Bronchial epithelial cell (primary cell): Measurements from ENCODE around the gene TSHR. TPM values are rescaled to one million over a fixed set of nuclear protein-coding genes. Genes with fewer than 3 reads are reported as not detected.

ENCODE experiments used
- DNase-seq: peaks from one replicate; pipeline ENCODE4 v3.0.0-alpha.2; 2010; ENCODE audit warnings: low read depth
- FAIRE-seq: peaks from 2 replicates; lab custom pipeline; 2011; peaks lifted over from hg19 to GRCh38; lab: Jason Lieb, UNC
- H3K27me3 ChIP-seq: 2 replicates; pipeline ENCODE4 v1.5.1; 2011; ENCODE audit warnings: low read length; ENCODE audit not compliant: control insufficient read depth, insufficient read depth
- H3K36me3 ChIP-seq: 2 replicates; pipeline ENCODE4 v1.5.1; 2011; ENCODE audit warnings: low read length; ENCODE audit not compliant: control insufficient read depth, insufficient read depth
- H3K4me3 ChIP-seq: 2 replicates; pipeline ENCODE4 v1.5.1; 2011; ENCODE audit warnings: mild to moderate bottlenecking, low read depth, low read length, control low read depth
- total RNA-seq: library from RNA; depleted of rRNA; stranded (reverse); fragments of >200 nt; gene quantifications from 2 replicates; pipeline ENCODE4 v1.2.1, GENCODE V29; 2014
- TF ChIP-seq, protein P1 (sequence below): IDR thresholded peaks from 2 replicates; pipeline ENCODE4 v1.5.1; 2011; ENCODE audit warnings: mild to moderate bottlenecking, moderate library complexity, low read length, control low read depth, inconsistent platforms; ENCODE audit not compliant: insufficient read depth, severe bottlenecking

Gene TSHR
- total RNA-seq, 1 donor from 2014 or later, result not detected

DNA sequence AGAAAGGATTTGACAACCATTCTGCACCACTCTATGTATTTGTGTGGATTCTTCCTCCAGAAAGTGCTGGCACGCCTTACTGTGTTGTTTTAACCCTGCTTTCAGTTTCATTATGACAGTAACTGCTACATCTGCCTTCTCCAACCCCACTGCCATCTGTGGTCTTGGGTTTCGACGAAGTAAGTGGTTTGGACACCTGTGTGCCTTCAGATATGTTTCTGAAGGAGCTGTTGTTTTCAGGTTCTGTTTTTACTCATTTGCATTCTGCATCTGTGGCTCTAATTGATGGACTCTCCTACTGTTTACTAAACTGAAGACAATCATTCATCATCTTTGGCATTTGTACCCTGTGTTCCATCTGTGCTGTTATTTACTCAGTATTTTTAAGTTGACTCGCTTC, 4.1 kb downstream of the TSHR start:
- Histone ChIP-seq H3K4me3 (no peak overlapping the region), H3K27me3 (peaks cover 9% of the 10 kb centered on the region), H3K36me3 (no peaks in the 10 kb centered on the region)
- TF ChIP-seq, protein P1, sequence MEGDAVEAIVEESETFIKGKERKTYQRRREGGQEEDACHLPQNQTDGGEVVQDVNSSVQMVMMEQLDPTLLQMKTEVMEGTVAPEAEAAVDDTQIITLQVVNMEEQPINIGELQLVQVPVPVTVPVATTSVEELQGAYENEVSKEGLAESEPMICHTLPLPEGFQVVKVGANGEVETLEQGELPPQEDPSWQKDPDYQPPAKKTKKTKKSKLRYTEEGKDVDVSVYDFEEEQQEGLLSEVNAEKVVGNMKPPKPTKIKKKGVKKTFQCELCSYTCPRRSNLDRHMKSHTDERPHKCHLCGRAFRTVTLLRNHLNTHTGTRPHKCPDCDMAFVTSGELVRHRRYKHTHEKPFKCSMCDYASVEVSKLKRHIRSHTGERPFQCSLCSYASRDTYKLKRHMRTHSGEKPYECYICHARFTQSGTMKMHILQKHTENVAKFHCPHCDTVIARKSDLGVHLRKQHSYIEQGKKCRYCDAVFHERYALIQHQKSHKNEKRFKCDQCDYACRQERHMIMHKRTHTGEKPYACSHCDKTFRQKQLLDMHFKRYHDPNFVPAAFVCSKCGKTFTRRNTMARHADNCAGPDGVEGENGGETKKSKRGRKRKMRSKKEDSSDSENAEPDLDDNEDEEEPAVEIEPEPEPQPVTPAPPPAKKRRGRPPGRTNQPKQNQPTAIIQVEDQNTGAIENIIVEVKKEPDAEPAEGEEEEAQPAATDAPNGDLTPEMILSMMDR, result no peak
- DNase-seq, result no peak
- no peak for FAIRE-seq

DNA sequence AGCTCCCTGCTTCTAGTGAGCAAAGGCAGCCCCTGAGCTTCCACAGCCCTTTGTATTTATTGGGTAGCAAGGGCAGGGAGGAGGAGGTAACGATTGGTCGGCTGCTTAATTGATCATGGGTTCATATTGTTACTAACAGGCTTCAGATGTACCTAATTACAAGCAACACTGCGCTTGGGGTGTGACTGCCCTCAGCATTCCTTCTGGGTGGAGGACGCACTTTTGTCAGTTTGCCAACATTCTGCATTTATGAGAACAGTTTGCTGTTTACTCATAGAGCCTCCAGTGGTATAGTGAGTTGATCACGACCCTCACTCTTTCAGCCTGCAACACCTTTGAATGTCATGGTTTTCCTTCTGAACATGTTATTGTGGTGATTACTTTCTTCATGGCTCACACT, 9.6 kb downstream of the TSHR start:
- TF ChIP-seq, protein P1, result no peak
- H3K36me3 ChIP-seq, result no peaks in the 10 kb centered on the region
- H3K27me3 ChIP-seq, result no peaks in the 10 kb centered on the region
- peak; percentile 28 for DNase-seq
- FAIRE-seq, result no peak
- H3K4me3 ChIP-seq, result no peak overlapping the region

DNA sequence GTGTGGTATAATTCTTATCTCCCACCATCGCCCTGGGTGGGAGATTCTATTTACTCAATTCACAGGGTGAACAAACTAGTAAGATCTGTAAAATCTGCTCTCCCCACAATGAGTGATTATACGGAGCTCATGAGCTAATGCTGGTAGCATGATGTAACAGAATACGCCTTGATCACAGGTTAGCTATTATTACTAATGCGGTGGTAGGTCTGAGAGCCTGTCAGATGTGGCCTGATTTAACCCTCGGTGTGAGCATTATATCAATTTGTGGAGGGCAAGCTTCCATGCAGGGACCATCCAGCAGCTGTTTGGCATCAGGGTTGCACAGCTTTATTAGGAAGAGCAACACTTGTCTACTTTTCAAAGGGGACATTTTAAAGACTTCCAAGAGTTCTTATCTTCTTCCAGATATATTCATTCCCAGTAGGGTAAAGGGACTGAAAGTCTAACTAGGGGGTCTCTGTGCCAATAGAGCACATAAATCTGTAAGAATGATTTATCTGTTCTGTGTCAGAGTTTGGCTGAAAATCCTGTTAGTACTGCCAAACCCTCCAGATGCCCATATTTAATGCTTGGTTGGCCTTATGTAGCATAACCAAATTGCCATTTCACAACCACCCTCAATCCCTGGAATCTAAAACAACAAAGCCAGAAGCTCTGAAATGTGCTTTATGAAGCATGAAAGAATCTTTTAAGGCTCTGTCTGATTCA, 18.7 kb downstream of the TSHR start:
- Histone ChIP-seq H3K4me3 (no peak overlapping the region), H3K36me3 (no peaks in the 10 kb centered on the region), H3K27me3 (peaks cover 6% of the 10 kb centered on the region)
- DNase-seq (no peak), FAIRE-seq (peak; percentile 7)
- TF ChIP-seq, protein P1, result no peak

DNA sequence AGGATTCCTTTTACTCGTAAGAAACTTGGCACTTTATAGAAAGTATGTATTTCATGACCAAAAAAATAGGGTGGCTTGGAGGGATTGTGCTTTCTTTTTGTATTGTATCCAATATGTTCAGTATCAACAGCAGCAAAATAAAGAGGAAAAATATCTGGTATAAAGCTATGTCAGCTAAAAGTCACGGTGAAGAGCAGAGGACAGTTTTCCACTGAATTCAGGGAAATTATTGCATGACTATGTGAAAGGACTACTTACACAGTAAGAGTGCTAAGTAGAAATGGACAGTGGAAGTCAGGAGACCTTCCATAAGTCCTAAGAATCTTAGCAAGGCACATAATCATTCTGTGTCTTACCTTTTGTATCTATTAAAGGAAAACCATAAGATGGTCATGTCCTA, 19.3 kb downstream of the TSHR start:
- FAIRE-seq, result no peak
- Histone ChIP-seq H3K27me3 (peaks cover 6% of the 10 kb centered on the region), H3K4me3 (no peak overlapping the region), H3K36me3 (no peaks in the 10 kb centered on the region)
- no peak for DNase-seq
- TF ChIP-seq, protein P1, result no peak

DNA sequence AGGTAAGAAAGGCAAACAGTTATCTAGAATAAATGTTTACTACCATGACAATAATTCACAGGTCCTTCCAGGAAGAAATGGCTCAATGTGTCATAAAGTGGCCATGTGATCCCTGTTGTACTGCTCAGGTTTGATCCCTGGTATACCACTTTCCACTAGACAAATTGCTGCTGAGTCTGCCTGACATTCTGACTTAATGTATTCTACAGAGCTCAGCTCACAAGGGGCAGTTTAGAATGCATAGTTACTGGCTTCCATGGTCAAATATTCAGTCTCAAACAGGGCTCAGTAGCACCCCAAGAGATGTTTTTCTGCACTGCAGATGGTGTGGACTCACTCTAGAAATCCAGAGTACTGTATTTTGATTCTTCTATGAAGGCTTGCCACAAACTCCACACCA, 21.8 kb downstream of the TSHR start:
- FAIRE-seq (no peak), DNase-seq (no peak)
- H3K27me3 ChIP-seq, result peaks cover 6% of the 10 kb centered on the region
- TF ChIP-seq, protein P1, result no peak
- H3K36me3 ChIP-seq, result no peaks in the 10 kb centered on the region
- no peak overlapping the region for H3K4me3 ChIP-seq

DNA sequence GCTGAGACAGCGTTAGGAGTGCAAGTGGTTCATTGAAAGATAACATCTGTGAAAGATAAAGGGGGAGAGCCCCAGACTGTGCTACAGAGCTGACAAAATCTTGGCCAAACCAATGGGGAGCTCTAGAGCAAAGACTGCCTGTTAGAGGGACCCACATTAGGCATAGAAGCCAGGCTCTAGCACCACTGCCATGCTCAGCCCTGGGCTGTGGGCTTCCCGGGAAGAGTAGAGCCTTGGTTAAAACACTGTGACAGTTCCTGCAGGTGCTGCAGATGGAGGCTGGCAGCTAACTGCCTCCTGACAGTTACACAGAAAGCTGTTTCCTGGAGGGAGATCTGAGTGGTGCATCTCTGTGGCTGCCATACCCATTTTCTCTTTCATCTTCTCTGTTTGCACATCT, 23.0 kb downstream of the TSHR start:
- no peak overlapping the region for H3K4me3 ChIP-seq
- peaks cover 6% of the 10 kb centered on the region for H3K27me3 ChIP-seq
- FAIRE-seq (no peak), DNase-seq (no peak)
- no peaks in the 10 kb centered on the region for H3K36me3 ChIP-seq
- TF ChIP-seq, protein P1, result no peak
